GM06990 (cell line): ENCODE data around the gene DCP2.

Experiments
- DNase-seq: peaks from one replicate; pipeline ENCODE4 v3.0.0-alpha.2; 2011; ENCODE audit not compliant: insufficient read length; ENCODE audit errors: extremely low read depth
- H3K27me3 ChIP-seq: replicated peaks from 2 replicates; pipeline ENCODE4 v1.6.0; 2011; ENCODE audit warnings: low read length; ENCODE audit not compliant: control insufficient read depth, insufficient read depth
- H3K36me3 ChIP-seq: 2 replicates; pipeline ENCODE4 v1.5.1; 2011; ENCODE audit warnings: low read length; ENCODE audit not compliant: control insufficient read depth, insufficient read depth
- H3K4me3 ChIP-seq: replicated peaks from 2 replicates; pipeline ENCODE4 v1.5.1; 2011; ENCODE audit warnings: low read depth, mild to moderate bottlenecking, control low read depth, low read length
- CTCF ChIP-seq: IDR thresholded peaks from 2 replicates; pipeline ENCODE4 v1.5.1; 2011; ENCODE audit warnings: low read length, control low read depth, mild to moderate bottlenecking, inconsistent platforms; ENCODE audit not compliant: insufficient read depth, poor library complexity, severe bottlenecking

The DCP2 gene

GRCh38 chr5:113058269-113058668 lies 81.7 kb downstream of the DCP2 start:
- no peak for TF ChIP-seq CTCF
- H3K36me3 ChIP-seq, result no peaks in the 10 kb centered on the region
- no peak overlapping the region for H3K4me3 ChIP-seq
- DNase-seq, result no peak
- H3K27me3 ChIP-seq, result no peaks in the 10 kb centered on the region

GRCh38 chr5:113058706-113059226 lies 82.2 kb downstream of the DCP2 start:
- no peak for TF ChIP-seq CTCF
- DNase-seq, result no peak
- H3K4me3 ChIP-seq, result no peak overlapping the region
- no peaks in the 10 kb centered on the region for H3K36me3 ChIP-seq
- no peaks in the 10 kb centered on the region for H3K27me3 ChIP-seq

GRCh38 chr5:113059232-113060040 lies 82.8 kb downstream of the DCP2 start:
- H3K36me3 ChIP-seq, result no peaks in the 10 kb centered on the region
- no peak for DNase-seq
- no peaks in the 10 kb centered on the region for H3K27me3 ChIP-seq
- TF ChIP-seq CTCF, result no peak
- no peak overlapping the region for H3K4me3 ChIP-seq

GRCh38 chr5:113060408-113061025 lies 83.9 kb downstream of the DCP2 start:
- H3K36me3 ChIP-seq, result no peaks in the 10 kb centered on the region
- no peak for TF ChIP-seq CTCF
- DNase-seq, result no peak
- H3K27me3 ChIP-seq, result no peaks in the 10 kb centered on the region
- H3K4me3 ChIP-seq, result no peak overlapping the region

GRCh38 chr5:113061846-113062780 lies 85.5 kb downstream of the DCP2 start:
- H3K36me3 ChIP-seq, result no peaks in the 10 kb centered on the region
- H3K4me3 ChIP-seq, result no peak overlapping the region
- no peak for TF ChIP-seq CTCF
- no peaks in the 10 kb centered on the region for H3K27me3 ChIP-seq
- DNase-seq, result no peak
